HepG2 (cell line): ENCODE data around the gene AGR3. TPM values are rescaled to one million over a fixed set of nuclear protein-coding genes. Genes with fewer than 3 reads are reported as not detected.

Experiments used
- ATAC-seq: fragments of 200-7000 bp; cut with Tn5 transposase; 3 replicates; pipeline ENCODE4 v1.9.1; 2020; ENCODE audit warnings: mild to moderate bottlenecking, moderate library complexity
- BruUV-seq: library from RNA; stranded (reverse); fragments of 400-500 nt; replicated peaks from 2 replicates; lab custom pipeline; 2021; lab: Mats Ljungman, UMichigan
- CTCF ChIA-PET: fragments of 300-600 bp; formaldehyde crosslinking; extraction: SDS; loops from one replicate; lab custom pipeline; 2021; ENCODE audit warnings: low total read pairs, inconsistent platforms, low intra/inter-chr PET ratio; lab: Yijun Ruan, JAX
- POLR2A ChIA-PET: fragments of 350-600 bp; sonication (Branson Sonifier 250); formaldehyde crosslinking; loops from one replicate; lab custom pipeline; 2020; ENCODE audit warnings: antibody characterized with exemption, inconsistent platforms; lab: Yijun Ruan, JAX
- DNase-seq: peaks from one replicate; pipeline ENCODE4 v3.0.0-alpha.2; 2015; ENCODE audit warnings: low spot score
- FAIRE-seq: peaks from 3 replicates; lab custom pipeline; 2011; peaks lifted over from hg19 to GRCh38; lab: Jason Lieb, UNC
- H2AFZ ChIP-seq: one replicate; pipeline ENCODE4 v1.6.1; 2011; ENCODE audit warnings: low read length, inconsistent platforms
- H3K27ac ChIP-seq: fragments of 300-600 bp; 3 replicates; pipeline ENCODE4 v1.8.0; 2011; ENCODE audit warnings: mixed run types, mild to moderate bottlenecking, mixed read lengths, low read length, inconsistent platforms; ENCODE audit not compliant: insufficient read depth; ENCODE audit errors: extremely low read length
- H3K27me3 ChIP-seq, 2 experiments: fragments of 200-600 bp in 1 of 2; 2 replicates in 1 of 2; 3 replicates in 1 of 2; pipeline versions ENCODE4 v1.6.0 to v1.8.0; 2011; ENCODE audit warnings: low read length in 2 of 2, mild to moderate bottlenecking in 2 of 2, moderate library complexity in 2 of 2, inconsistent platforms in 1 of 2; ENCODE audit not compliant: insufficient read depth in 2 of 2, control insufficient read depth in 1 of 2
- H3K36me3 ChIP-seq, 2 experiments: fragments of 200-600 bp in 1 of 2; replicated peaks in 1 of 2; 2 replicates in 1 of 2; 3 replicates in 1 of 2; pipeline versions ENCODE4 v1.5.1 to v1.8.0; 2011; ENCODE audit warnings: low read length in 2 of 2, inconsistent platforms in 1 of 2; ENCODE audit not compliant: insufficient read depth in 2 of 2, control insufficient read depth in 1 of 2
- H3K4me1 ChIP-seq: 2 replicates; pipeline ENCODE4 v1.5.1; 2012; ENCODE audit warnings: low read length, inconsistent platforms; ENCODE audit not compliant: insufficient read depth
- H3K4me2 ChIP-seq: 2 replicates; pipeline ENCODE4 v1.6.0; 2011; ENCODE audit warnings: low read depth, low read length, inconsistent platforms
- H3K4me3 ChIP-seq, 3 experiments: fragments of 200-600 bp in 1 of 3; sonication (generic), shearing (Covaris generic) in 1 of 3; replicated peaks in 1 of 3; 2 replicates each; pipeline ENCODE4 v1.5.1; 2011 to 2016; ENCODE audit warnings: low read length in 3 of 3, inconsistent platforms in 2 of 3, low read depth in 2 of 3, mild to moderate bottlenecking in 2 of 3, control low read depth in 1 of 3, mixed read lengths in 1 of 3; ENCODE audit not compliant: insufficient read depth in 1 of 3
- H3K79me2 ChIP-seq: one replicate; pipeline ENCODE4 v1.6.1; 2011; ENCODE audit warnings: low read length, inconsistent platforms; ENCODE audit not compliant: insufficient read depth
- H3K9ac ChIP-seq: 2 replicates; pipeline ENCODE4 v1.6.0; 2011; ENCODE audit warnings: mild to moderate bottlenecking, low read depth, low read length, inconsistent platforms; ENCODE audit not compliant: insufficient read depth
- H3K9me3 ChIP-seq: 2 replicates; pipeline ENCODE4 v1.5.1; 2012; ENCODE audit warnings: mild to moderate bottlenecking, low read length
- H4K20me1 ChIP-seq: 2 replicates; pipeline ENCODE4 v1.6.0; 2011; ENCODE audit warnings: inconsistent platforms, mild to moderate bottlenecking, low read length, moderate library complexity; ENCODE audit not compliant: insufficient read depth
- ARHGAP35 ChIP-seq: sonication (generic); formaldehyde crosslinking; IDR thresholded peaks from 2 replicates; pipeline ENCODE4 v1.9.0; 2022; ENCODE audit warnings: mild to moderate bottlenecking, inconsistent platforms, moderate library complexity, missing genetic modification reagents, borderline replicate concordance
- CCDC6 ChIP-seq: sonication (generic); formaldehyde crosslinking; IDR thresholded peaks from 2 replicates; pipeline ENCODE4 v1.8.1; 2022; ENCODE audit warnings: mild to moderate bottlenecking, missing genetic modification reagents, moderate library complexity
- SAFB2 ChIP-seq: sonication (generic); formaldehyde crosslinking; IDR thresholded peaks from 2 replicates; pipeline ENCODE4 v1.5.1; 2020; ENCODE audit warnings: missing genetic modification reagents, low read depth, mild to moderate bottlenecking, borderline replicate concordance
- SYNCRIP ChIP-seq: fragments of 200-400 bp; formaldehyde crosslinking; IDR thresholded peaks from 2 replicates; pipeline ENCODE4 v1.6.1; 2018; ENCODE audit warnings: mild to moderate bottlenecking, low read depth, low read length; ENCODE audit not compliant: insufficient read depth
- TAF15 ChIP-seq: fragments of 200-400 bp; formaldehyde crosslinking; IDR thresholded peaks from one replicate; pipeline ENCODE4 v1.6.1; 2018; ENCODE audit warnings: mild to moderate bottlenecking, low read depth, low read length; ENCODE audit not compliant: poor library complexity, severe bottlenecking
- TARDBP ChIP-seq: sonication (generic); formaldehyde crosslinking; IDR thresholded peaks from 2 replicates; pipeline ENCODE4 v1.8.0; 2022; ENCODE audit warnings: mild to moderate bottlenecking, missing genetic modification reagents
- whole genome bisulfite sequencing: methylation state at CpG from one replicate; pipeline ENCODE4 v1.1.6; 2017; ENCODE audit warnings: low lambda C conversion rate; 5-methylcytosine and 5-hydroxymethylcytosine counted together
- in situ Hi-C: cut with HindIII; loops from 2 replicates; pipeline ENCODE4 v1.10.0; 2017; ENCODE audit warnings: low pct_unique_long_range_greater_than_20kb; ENCODE audit not compliant: extremely low pct_ligation_motif_present
- intact Hi-C: fragments of 100-400 bp; cut with micrococcal nuclease; formaldehyde crosslinking; loops from one replicate; pipeline ENCODE4 v1.10.0; 2022; ENCODE audit not compliant: unreplicated experiment
- polyA plus RNA-seq, 8 experiments: library from polyadenylated mRNA; depleted of rRNA in 3 of 8; stranded (reverse) in 7 of 8; unstranded in 1 of 8; fragments of >200 nt; fragmentation: Illumina TruSeq in 4 of 8; extraction: Trizol in 4 of 8; gene quantifications; 2 replicates each; pipeline versions ENCODE4 v1.2.1 to v1.2.3, GENCODE V29; 2011 to 2016; ENCODE audit warnings: low read depth in 4 of 8, missing spikeins in 1 of 8, mixed read lengths in 1 of 8; ENCODE audit not compliant: insufficient read depth in 1 of 8
- total RNA-seq, 5 experiments: library from RNA; depleted of rRNA; stranded (reverse); fragments of >200 nt; fragmentation: Illumina TruSeq; extraction: Trizol; gene quantifications; 2 replicates each; pipeline ENCODE4 v1.2.3, GENCODE V29; 2016; ENCODE audit warnings: low read depth in 1 of 5
- TF ChIP-seq, protein P1 (sequence below): sonication (generic); formaldehyde crosslinking; conservative IDR thresholded peaks from 2 replicates; pipeline ENCODE4 v1.8.0; 2022; ENCODE audit warnings: mild to moderate bottlenecking, moderate library complexity, missing genetic modification reagents

AGR3 gene
- total and polyA plus RNA-seq, 2 of the 13 experiments (the other 11 are each of a cell fraction or from before 2014, with no cell fraction given) = not detected

DNA sequence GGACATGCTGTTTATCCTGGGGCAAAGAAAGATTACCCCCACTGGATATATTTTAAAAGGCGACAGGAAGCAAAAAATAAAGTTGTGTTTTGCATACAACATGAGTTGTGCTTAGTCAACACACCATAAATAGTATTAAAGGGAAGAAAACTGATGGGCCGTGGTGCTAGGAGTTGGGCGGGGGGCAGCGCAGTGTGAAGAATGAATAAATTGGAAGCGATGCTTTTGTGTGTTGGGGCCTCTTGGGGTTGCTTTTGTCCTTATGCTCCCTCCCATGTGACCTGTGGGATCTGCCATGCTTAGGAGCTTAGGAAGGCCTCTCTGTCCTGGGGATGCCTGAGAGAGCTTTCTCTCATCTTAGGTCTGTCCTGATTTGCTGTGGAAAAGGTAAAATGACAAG is 35.0 kb upstream of the AGR3 start:
- Histone ChIP-seq H3K9ac (no peak overlapping the region), H3K27ac (no peak overlapping the region), H3K4me3 (no peak overlapping the region), H3K4me2 (no peak overlapping the region), H2AFZ (no peak overlapping the region), H4K20me1 (no peaks in the 10 kb centered on the region), H3K36me3 (no peaks in the 10 kb centered on the region), H3K79me2 (no peaks in the 10 kb centered on the region), H3K27me3 (no peaks in the 10 kb centered on the region), H3K9me3 (no peaks in the 10 kb centered on the region), H3K4me1 (peaks cover 22% of the 10 kb centered on the region)
- no peak for DNase-seq
- POLR2A ChIA-PET = no interaction called here
- FAIRE-seq = no peak
- in situ Hi-C loops (loop anchor here (5.0 kb wide), 1 partner anchor 114 kb away; the partner anchor contains the start of gene AGR2), intact Hi-C loops (loop anchor here (5.0 kb wide), 1 partner anchor 314 kb away; no protein-coding TSS in a partner anchor)
- CTCF ChIA-PET = interaction anchor here (3.3 kb wide), 1 partner anchor 25 kb away, joined by 17 read pairs; no protein-coding TSS in a partner anchor
- TF ChIP-seq SAFB2 (CRISPR knock-in tag) = no peak
- TF ChIP-seq, protein P1, sequence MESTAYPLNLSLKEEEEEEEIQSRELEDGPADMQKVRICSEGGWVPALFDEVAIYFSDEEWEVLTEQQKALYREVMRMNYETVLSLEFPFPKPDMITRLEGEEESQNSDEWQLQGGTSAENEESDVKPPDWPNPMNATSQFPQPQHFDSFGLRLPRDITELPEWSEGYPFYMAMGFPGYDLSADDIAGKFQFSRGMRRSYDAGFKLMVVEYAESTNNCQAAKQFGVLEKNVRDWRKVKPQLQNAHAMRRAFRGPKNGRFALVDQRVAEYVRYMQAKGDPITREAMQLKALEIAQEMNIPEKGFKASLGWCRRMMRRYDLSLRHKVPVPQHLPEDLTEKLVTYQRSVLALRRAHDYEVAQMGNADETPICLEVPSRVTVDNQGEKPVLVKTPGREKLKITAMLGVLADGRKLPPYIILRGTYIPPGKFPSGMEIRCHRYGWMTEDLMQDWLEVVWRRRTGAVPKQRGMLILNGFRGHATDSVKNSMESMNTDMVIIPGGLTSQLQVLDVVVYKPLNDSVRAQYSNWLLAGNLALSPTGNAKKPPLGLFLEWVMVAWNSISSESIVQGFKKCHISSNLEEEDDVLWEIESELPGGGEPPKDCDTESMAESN (CRISPR knock-in tag) = no peak
- TF ChIP-seq TAF15 = no peak
- TF ChIP-seq CCDC6 (CRISPR knock-in tag) = no peak
- no peak for TF ChIP-seq SYNCRIP
- no peak for TF ChIP-seq TARDBP (CRISPR knock-in tag)
- TF ChIP-seq ARHGAP35 (CRISPR knock-in tag) = no peak
- 82% methylated on average over 5 of the region's 5 CpGs for WGBS
- ATAC-seq = no peak
- no TSS peak for BruUV-seq
